ENCODE results near the gene FBLL1.
A peak's percentile ranks its signal among the peaks of the same experiment; 100 is the strongest.
"Not testable (repeated sequence)": the region's sequence is repeated elsewhere in the genome, so short reads cannot be mapped to it uniquely, and the experiment has no call there.

FBLL1 gene

GRCh38 chr5:168553377-168554130 is 24.4 kb downstream of the FBLL1 start:
- DNase-seq = no peak

- no peak for DNase-seq
Observed at GRCh38 chr5:168557389-168557788, 28.3 kb downstream of the FBLL1 start.

- DNase-seq = no peak
Observed at GRCh38 chr5:168562279-168562678, 33.2 kb downstream of the FBLL1 start.

DNA sequence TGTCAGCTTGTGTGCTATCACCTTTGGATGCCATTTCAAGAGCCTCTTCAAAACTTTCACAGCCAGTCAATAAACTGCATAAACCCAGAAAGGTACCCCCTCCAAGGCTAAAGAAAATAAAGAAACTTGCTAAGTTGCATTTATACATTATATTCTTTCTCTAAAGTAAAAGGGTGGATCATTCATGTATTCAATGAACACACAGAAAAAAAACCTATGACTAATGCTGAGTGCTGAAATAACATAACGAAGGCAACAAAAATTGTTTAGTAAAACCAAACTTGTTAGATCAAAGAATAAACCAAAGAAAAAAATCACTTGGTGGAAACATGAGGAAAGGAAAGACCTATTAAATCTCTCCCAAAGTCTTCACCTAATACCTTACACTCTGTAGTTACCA is 34.9 kb downstream of the FBLL1 start:
- no peak for DNase-seq

GRCh38 chr5:168568738-168569137 is 39.6 kb downstream of the FBLL1 start:
- DNase-seq = no peak

DNA sequence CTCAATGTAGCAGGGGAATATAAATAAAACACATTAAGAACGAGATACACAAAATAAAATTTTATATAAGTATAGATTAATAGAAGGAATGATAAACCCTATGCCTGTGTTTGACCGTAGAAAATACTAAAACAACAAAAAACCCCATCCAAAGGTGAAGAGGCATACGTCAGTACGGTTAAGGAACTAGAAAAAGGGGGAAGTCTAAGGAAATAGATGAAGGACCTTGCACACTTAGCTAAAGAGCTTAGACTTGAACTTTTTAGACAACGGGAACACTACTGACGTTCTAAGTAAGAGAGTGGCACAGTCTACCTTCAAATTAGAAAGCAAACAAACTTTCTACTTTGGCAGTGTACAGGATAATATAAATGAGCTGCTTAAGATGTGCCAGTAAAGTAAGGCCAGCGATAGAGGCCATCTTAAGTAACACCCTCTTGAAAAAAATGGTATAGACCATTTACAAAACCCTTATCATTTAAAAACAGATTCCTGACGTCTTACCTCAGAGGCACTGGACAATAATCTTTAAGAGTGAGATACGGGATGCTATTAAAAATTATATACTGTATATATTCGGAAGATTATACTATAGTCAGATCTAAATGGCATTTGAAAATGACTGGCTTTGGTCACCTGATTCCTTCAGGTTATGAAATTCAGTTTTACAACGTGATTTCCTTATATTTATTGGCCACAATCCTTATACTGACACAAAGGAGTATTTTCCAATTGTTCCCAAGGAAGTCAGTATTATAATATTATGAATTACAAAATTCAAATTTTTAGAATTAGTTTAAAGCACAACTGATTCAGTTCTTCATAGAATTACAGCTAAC is 41.6 kb downstream of the FBLL1 start:
- no peak for DNase-seq

DNA sequence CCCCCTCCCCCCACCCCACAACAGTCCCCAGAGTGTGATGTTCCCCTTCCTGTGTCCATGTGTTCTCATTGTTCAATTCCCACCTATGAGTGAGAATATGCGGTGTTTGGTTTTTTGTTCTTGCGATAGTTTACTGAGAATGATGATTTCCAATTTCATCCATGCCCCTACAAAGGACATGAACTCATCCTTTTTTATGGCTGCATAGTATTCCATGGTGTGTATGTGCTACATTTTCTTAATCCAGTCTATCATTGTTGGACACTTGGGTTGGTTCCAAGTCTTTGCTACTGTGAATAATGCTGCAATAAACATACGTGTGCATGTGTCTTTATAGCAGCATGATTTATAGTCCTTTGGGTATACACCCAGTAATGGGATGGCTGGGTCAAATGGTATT is 44.6 kb downstream of the FBLL1 start:
- not testable (repeated sequence) for DNase-seq

DNA sequence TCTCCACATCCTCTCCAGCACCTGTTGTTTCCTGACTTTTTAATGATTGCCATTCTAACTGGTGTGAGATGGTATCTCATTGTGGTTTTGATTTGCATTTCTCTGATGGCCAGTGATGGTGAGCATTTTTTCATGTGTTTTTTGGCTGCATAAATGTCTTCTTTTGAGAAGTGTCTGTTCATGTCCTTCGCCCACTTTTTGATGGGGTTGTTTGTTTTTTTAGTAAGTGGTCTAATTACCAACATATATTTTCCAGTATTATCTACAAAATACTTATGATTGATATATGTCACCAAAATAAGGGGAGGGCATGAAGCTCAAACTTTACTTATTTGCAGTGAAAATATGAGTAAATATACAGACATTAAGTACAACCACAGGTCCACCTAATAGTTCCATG is 45.1 kb downstream of the FBLL1 start:
- DNase-seq = not testable (repeated sequence)

DNA sequence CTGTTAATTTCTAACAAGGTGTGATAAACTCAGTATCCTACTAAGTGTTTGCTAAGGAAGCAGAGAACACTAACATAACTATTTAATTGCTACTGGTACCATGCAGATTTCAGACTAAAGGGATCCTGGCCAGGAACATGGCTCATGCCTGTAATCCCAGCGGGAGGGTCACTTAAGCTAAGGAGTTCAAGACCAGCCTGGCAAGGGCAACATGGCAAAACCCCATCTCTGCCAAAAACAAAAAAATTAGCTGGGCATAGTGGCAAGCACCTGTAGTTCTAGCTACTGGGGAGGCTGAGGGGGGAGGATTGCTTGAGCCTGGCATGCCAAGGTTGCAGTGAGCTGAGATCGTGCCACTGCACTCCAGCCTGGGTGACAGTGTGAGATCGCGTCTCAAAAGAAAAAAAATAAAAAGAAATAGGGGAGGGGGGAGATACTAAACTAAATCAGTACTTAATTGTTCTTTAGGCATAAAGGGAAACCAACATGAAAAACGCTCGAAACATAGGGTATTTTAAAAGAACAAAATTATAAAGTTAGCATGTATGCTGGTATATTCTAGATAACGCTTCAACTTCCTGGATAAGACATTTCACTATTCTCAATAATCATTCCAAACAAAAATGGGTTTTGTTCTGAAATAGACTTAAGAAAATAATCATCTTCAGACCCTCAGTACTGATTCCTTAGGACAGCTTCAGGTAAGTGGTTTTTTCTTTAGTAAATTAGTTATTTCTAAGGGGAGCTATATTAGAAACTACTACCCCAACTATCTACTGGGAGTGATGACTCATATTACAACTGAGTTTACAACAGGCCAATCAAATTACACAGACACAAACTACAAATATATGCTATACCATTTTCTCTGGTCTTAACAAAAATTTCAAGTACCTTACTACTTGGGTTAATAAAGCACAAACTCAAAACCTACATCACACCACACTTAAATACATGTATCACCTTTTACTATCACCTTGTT is 46.6 kb downstream of the FBLL1 start:
- no peak for DNase-seq

DNA sequence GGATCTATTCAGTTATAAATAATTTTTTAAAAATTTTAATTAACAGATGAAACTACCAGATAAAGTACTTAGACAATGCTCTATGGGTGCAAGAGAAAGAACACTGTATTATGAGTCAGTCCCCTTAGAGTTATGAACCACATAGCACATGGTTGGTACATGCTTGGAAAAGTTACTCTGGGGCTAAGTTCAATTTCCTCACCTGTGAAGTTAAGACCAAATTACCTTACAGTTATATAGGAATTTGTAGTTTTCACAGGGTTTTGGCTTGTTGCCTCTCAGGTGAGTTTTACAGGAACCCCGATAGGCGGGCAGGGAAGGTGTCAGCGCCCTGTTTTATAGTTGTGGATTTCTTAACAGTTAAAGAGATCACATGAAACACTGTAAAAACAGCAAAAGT is 48.9 kb downstream of the FBLL1 start:
- DNase-seq = no peak

DNA sequence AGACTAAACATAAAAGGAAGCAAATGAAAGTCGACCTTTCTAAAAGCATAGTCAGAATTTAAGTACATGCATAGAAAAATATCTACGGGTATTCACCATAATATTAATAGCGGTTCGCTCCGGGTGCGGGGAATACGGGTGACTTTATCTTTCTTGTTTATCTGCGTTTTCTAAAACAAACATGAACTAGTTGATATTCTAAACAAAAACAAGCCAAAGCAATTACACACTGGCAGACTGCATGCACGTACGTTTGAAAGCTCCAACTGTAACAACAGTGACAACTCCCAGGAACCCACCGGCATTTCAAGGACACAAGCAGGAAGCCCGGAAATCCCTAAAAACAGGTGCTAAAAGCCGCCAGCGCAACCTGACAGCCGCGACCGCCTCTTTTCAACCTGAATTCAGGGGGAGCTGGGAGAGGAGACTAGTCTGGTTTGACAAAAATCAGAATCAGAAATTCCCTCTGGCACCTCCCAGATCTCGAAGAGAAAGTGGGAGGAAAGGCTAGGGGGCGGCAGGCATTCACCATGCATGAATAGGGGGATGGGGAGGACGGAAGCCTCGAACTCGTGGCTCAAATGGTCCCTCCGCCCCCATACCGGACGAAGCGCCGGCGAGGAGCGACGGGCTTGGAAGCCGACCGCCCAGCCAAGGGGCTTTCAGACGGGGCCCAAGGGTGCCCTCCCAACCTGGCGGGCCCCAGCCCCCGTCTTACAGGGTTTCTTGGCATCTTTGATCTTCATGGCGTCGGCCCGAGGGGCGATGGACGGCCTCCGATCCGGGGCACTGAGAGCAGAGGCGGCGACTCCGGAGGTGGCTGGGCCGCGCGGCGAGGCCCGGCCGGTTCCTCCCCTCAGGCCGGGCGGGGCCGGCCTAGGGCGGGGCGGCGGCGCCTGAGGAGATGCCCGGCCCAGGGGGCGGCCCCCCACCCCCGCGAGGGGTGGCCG is 49.7 kb downstream of the FBLL1 start, which contains the start of gene PANK3:
TSS of gene PANK3 (minus strand) at position 831 of the 950 bp plus-strand sequence. CDS start at position 746, 85 bp downstream.
- no peak for DNase-seq

DNA sequence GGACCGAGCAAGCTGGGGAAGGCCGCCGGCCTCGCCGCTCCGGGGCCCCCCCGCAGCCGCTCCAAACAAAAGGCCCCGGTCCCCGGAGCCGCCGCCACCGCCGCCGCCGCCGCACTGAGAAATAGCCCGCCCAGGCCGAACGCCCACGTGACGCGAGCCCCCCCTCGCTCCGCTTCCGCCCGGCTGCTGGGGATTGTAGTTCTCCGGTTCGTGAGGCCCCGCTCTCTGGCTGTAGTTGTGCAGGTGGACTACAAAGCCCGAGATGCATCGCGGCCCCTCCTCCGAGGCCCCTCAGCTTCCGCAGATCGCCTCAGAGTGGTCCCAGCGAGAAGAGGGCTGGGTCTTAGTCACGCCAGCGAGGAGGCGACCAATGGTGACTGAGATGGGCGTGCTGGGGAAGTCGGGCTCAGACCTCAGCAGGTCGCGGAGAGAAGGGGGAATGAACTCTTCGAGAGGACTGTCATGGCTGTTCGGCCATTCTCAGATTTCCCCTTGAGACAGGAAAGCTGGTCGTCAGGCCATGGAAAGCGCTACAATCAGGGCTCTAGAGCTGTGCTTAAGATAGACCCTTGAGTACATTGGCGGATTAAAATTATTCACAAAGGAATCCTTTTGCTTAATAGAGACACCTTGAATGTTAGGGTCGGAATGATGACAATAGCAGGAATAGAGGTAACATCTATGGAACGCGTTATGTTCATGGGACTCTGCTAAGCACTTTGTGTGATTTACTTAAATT is 50.6 kb downstream of the FBLL1 start:
- peak; percentile 97 for DNase-seq

DNA sequence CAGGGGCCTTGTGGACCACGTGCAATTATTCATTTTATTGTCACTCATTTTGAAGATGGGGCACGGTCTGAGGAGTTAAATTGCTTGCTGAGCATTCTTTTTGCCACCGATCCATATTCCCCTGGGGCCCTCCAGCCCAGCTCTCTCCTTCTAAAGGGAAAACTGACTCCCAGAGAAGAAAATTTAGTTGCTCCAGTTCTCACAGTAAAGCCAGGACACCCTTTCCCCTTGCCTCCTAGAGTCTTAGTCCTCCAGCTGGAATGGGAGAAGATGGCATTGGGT is 51.1 kb downstream of the FBLL1 start:
- DNase-seq = no peak
